ENCODE measurements around the gene FLT3. TPM values are rescaled to one million over a fixed set of nuclear protein-coding genes. Genes with fewer than 3 reads are reported as not detected.

FLT3 gene
- total and polyA plus RNA-seq, 9 of the 15 experiments (the other 6 are each of a cell fraction or from before 2014, with no cell fraction given), result not detected

GRCh38 chr13:28071424-28071823, 29.0 kb downstream of the FLT3 start:
- Histone ChIP-seq H2AFZ (ENCODE audit: low read depth, low read length) (no peak overlapping the region), H3K4me2 (ENCODE audit: insufficient read depth, low read length) (no peak overlapping the region), H3K4me3 (no peak overlapping the region), H3K9ac (ENCODE audit: insufficient read depth in 1 of 2, low read depth in 2 of 2, low read length in 2 of 2) (no peak overlapping the region), H3K27me3 (ENCODE audit: control insufficient read depth in 2 of 2, insufficient read depth in 2 of 2, low read length in 2 of 2) (peaks cover 0 to 6% of the 10 kb centered on the region in 2 experiments; a peak in 3 of 5 replicates), H3K79me2 (ENCODE audit: control insufficient read depth, insufficient read depth, low read length) (no peaks in the 10 kb centered on the region), H3K36me3 (ENCODE audit: control insufficient read depth, insufficient read depth, low read length) (no peaks in the 10 kb centered on the region), H3K4me1 (replicated peaks in 1 of 2; ENCODE audit: control insufficient read depth in 2 of 2, insufficient read depth in 2 of 2, low read length in 2 of 2) (no peaks in the 10 kb centered on the region), H3K27ac (ENCODE audit: extremely low read depth, low read depth, low read length) (no peak overlapping the region), H4K20me1 (replicated peaks; ENCODE audit: control insufficient read depth, insufficient read depth, low read length) (no peaks in the 10 kb centered on the region), H3K9me1 (ENCODE audit: control insufficient read depth, insufficient read depth, low read length) (no peaks in the 10 kb centered on the region), H3K9me3 (replicated peaks; ENCODE audit: control insufficient read depth, insufficient read depth, low read depth, low read length) (no peaks in the 10 kb centered on the region)
- ChIA-PET POLR2A (no interaction called here), CTCF (ENCODE audit: low intra/inter-chr PET ratio) (no interaction called here)
- FAIRE-seq (no peak), DNase-seq (ENCODE audit: extremely low read depth in 1 of 4, low spot score in 3 of 4) (no peak), ATAC-seq (no peak)
- 7% methylated on average over 4 of the region's 4 CpGs for WGBS (ENCODE audit: insufficient coverage, low coverage, missing lambda C conversion rate)
- in situ Hi-C loops (cut with MboI), result loop anchor here (25.0 kb wide), 1 partner anchor 716 kb away; no protein-coding TSS in a partner anchor
- TF ChIP-seq TGIF2 (CRISPR knock-in tag; IDR thresholded peaks at IDR 0.05) (no peak), CXXC5 (CRISPR knock-in tag; IDR thresholded peaks at IDR 0.05) (no peak), NR4A1 (CRISPR knock-in tag; IDR thresholded peaks at IDR 0.05) (no peak), NR4A1 (tag; IDR thresholded peaks at IDR 0.05) (no peak), ZNF280B (CRISPR knock-in tag; IDR thresholded peaks at IDR 0.05) (no peak), ZBTB7A (IDR thresholded peaks at IDR 0.05; ENCODE audit: borderline replicate concordance, control insufficient read depth, low read depth, low read length) (no peak), NFATC3 (IDR thresholded peaks at IDR 0.05) (no peak), GABPA (tag; conservative IDR thresholded peaks at IDR 0.05; ENCODE audit: low read depth) (no peak), XRCC5 (IDR thresholded peaks at IDR 0.05; ENCODE audit: low read depth, low read length) (no peak), CBX8 (IDR thresholded peaks at IDR 0.05; ENCODE audit: borderline replicate concordance, extremely low read depth, low read depth, low read length, poor library complexity, severe bottlenecking) (no peak)
- BruUV-seq (replicated peaks), result no TSS peak
- intact Hi-C loops (cut with micrococcal nuclease), result no loop called here

All from K562 (cell line).